ENCODE results near the gene GPRC5C.

The GPRC5C gene

DNA sequence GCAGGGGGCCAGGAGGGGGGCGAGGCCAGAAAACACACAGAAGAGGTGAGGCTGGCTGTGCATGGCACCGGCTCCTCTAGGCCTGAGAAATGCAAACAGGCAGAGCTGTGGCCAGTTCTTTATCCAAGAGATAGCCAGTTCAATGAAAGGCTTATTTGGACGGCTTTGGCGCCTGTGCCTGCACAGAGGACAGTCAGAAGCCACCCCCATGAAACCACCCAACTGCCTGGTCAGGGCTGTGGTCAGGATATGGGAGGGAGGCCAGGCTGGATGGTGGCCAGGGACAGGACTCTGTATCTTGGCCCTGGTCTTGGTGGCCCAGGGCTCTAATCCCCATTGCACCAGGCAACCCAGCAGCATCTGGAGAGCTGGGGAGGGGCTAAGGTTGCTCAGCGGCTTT is 24.5 kb upstream of the GPRC5C start:
- no peak for DNase-seq (ENCODE audit: low read depth in 2 of 2)

DNA sequence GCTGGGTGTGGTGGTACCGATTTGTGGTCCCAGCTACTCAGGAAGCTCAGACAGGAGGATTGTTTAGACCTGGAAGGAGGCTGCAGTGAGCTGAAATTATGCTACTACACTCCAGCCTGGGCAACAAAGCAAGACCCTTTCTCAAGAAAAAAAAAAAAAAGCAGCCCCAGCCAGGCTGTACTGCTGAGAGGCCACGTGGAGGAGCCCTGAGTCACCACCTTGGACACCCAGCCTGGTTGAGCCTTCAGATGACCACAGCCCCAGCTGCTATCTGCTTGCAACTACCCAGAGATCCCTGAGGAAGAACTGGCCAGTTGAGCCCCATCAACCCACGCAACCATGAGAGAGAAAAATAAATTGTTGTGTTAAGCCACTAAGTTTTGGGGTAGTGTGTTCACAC is 23.6 kb upstream of the GPRC5C start:
- DNase-seq (ENCODE audit: low read depth in 2 of 2) = no peak

DNA sequence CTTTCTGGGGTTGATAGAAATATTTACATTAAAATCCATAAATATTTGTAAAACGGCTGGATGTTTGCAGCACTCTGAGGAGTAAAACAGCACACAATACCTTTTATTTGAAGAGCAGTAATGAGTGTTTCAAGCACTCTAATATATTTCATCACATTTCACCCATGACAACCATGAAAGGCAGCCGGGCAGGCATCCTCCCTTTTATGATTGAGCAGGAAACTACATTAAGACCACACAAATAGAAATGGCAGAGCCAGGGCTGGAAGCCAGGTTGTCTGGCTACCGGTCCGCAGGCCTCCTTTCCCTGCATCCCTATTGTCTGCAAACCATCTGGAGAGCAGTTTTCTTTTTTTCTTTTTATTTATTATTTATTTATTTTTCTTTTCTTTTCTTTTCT is 23.1 kb upstream of the GPRC5C start:
- no peak for DNase-seq (ENCODE audit: low read depth in 2 of 2)

DNA sequence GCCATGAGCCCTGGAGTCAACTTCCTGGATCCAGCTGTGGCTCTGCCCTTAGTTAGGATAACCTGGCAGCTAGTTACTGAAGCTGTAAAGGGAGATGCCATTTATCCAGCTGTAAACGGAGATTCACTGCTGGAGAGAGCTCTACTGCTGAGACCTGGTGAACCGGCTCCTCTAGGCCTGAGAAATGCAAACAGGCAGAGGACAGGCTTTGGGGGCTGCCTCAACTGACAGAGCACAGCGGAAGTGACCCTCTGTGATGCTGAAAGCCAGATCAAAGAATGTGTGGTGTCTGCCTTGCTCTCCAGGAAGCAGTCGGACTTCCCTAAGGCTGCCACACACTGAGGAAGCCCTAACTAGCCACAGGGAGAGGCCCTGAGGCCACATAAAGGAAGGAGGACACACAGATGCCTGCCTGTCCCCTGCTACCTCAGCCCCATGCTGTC is 21.9 kb upstream of the GPRC5C start:
- DNase-seq (ENCODE audit: low read depth in 2 of 2) = no peak

DNA sequence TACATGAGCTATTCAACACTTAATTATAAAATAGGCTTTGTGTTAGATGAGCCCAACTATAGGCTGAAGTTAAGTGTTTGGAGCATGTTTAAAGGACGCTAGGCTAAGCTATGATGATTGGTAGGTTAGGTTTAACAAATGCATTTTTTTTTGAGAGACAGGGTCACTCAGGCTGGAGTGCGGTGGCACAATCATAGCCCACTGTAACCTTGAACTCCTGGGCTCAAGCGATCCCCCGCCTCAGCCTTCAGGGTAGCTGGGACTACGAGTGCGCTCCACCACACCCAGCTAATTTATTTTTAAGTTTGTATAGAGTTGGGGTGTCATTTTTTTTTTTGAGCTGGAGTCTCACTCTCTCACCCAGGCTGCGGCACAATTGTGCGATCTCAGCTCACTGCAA is 19.3 kb upstream of the GPRC5C start:
- DNase-seq (ENCODE audit: low read depth in 2 of 2) = no peak

DNA sequence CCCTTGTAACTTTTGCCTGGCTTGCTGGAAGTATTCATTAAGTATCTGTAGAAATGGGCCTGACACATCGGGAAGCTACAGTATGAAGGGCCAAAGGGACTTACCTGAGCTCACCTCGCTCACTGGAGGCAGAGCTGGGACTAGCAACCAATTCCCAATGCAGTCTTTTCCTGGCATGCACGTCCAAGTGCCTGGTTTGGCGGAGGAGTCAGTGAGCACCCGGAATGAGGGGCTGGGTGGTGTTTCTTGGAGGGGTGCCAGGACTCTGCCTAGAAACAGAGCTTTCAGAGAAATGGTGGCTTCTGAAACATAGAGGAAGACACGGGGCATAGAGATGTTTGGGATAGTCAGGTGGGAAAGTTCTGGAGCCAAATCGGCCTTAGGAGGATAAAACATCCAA is 18.4 kb upstream of the GPRC5C start:
- no peak for DNase-seq (ENCODE audit: low read depth in 2 of 2)

DNA sequence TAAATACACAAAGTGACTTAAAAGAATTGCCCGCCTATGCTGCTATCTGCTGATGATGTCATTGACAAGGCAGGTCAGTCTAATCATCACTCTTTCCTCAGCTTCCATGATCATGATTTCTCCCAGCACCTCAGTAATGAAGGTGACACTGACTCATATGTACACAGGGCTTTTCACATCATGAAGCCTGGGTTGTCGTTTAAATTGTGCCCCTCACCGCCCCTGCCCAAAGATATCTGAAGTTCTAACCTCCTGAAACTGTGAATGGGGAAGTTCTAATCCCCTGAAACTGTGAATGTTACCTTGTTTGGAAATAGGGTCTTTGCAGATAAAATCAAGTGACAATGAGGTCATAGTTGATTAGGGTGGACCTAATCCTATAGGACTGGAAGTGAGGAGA is 17.4 kb upstream of the GPRC5C start:
- DNase-seq (ENCODE audit: low read depth in 2 of 2) = no peak

DNA sequence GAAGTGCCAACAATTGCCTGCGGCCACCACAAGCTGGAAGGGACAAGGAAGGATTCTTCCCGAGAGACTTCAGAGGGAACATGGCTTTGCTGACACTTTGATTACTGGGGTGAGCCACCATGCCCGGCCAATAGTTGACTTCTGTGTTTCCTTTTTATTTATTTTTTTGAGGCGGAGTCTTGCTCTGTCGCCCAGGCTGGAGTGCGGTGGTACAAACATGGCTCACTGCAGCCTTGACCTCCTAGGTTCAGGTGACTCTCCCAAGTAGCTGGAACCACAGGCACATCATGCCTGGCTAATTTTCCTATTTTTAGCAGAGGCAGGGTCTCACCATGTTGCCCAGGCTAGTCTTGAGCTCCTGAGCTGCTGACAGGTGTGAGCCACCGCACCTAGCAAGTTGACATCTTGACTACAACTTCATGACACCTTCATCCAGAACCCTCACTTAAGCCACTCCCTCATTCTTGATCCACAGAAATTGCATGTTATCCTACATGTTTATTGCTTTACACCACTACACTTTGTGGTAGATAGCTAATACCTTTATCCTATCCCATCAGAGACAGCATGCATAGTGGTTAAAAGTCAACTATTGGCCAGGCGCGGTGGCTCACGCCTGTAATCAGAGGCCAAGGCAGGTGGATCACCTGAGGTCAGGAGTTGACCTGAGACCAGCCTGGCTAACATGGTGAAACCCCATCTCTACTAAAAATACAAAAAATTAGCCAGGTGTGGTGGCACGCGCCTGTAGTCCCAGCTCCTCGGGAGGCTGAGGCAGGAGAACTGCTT is 16.1 kb upstream of the GPRC5C start:
- DNase-seq (ENCODE audit: low read depth in 2 of 2) = no peak

DNA sequence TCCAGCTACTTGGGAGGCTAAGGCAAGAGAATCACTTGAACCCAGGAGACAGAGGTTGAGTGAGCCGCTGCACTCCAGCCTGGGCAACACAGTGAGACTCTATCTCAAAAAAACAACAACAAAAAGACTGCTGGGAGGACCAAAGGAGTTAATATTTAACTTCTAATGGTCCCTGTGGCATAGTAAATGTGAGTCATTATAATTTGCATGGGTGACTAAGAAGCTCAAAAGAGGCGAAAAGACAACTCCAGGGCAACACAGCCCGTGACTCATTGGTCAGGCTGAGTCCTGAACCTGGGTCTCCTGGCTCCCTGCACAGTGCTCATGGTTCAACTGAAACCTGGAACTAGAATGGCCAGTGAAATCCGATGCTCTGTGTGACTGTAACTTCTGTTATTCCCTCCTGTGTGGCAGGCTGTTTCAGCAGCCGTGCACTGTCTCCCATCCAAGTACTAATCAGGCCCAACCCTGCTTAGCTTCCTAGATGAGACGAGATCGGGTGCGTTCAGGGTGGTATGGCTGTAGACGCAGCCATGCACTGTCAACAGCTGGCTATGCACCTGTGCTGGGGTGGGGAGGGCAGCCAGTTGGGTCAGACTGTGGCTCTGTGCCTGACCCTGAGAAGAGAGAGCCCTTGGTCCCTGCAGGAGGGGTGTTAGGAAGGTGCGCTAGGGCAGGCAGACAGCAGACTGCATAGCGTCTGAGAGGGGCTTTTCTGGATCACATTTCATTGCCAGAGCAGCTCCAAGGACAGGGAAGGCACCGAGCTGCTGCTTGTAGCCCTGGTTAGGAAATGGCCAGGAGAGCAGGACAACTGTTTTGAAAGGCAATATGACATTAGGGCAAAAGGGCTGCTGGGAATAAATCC is 14.5 kb upstream of the GPRC5C start:
- no peak for DNase-seq (ENCODE audit: low read depth in 2 of 2)

DNA sequence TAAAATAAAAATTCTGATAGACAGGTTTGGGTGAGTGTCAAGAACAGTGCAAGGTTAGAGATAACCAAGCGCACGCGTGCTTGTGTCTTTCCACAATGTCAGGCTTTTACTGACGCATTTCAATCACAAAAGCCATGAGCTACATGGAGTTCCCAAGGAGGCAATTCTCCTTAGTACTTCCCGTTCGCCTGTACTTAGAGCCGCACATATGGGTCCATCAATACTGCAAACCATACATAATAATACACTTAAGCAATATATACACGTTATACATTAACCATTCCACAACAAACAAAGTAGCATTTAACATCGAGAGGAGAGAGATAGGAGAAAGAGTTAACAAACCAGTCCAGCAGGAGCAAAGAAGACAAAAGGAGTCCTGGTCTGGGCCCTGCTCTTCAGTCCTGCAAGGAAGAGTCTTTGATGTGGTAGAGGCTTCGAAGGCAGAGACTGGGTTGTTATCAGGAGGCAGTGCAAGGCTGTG is 11.9 kb upstream of the GPRC5C start:
- DNase-seq (ENCODE audit: low read depth in 2 of 2) = no peak

DNA sequence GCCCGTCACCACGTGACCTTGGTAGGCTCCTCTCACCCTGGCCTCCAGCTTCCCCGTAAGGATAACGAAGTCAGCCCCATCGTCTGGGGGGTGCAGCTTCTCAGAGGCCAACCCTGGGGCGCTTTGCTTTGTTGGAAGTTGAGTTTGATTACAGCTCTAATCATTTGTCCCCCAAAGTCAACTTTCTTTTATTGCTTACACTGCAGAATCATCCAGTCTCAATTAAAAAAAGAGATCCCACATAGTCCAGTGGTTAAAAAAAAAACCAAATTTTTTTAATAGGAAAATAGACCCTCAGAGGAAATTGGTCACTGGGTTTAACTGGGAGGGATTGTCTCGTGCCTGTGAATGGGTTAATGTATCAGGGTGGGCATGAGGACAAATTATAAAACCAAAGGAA is 7.8 kb upstream of the GPRC5C start:
- no peak for DNase-seq (ENCODE audit: low read depth in 2 of 2)

DNA sequence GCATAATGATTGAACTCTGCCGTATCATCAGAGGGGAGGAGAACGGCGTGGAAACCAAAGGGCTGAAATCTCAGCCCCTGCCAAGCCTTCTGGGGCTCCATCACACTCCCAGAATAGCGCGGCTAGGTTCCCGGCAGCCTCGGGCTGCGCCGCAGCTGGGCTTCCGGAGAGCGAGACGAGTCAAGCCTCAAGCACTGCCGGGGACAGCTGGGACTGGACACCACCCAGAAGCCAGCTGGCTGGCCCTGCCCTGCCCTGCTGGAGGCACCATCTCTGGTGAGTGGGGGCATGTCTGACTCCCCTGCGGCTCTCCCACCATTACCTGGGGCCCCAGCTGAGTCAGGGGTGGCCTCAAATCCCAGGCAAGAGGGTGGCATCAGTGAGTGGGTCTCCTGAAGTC is 7.2 kb upstream of the GPRC5C start:
- DNase-seq (ENCODE audit: low read depth in 2 of 2) = no peak

DNA sequence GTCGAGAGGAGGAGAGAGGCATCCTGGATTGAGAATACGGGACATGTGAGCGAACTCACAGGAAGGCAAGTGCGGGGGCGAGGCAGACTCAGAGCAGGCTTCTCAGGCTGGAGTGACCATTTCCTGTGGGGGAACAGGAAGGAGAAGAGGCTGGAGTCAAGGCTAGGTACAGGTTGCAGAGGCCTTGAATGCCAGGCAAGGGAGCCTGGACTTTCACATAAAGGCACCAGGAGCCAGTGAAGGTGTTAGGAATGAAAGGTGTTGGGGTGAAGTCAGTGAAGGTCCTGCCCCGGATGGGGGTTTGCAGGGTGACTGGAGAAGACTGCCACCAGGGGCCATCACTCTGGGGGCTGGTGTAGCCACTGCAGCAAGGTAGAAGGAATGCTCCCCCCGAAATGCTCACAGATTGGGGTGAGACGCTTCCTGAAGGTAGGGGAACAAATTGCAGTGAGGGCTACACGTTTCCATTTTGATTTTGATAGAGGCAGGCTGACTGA is 5.3 kb upstream of the GPRC5C start:
- no peak for DNase-seq (ENCODE audit: low read depth in 2 of 2)

DNA sequence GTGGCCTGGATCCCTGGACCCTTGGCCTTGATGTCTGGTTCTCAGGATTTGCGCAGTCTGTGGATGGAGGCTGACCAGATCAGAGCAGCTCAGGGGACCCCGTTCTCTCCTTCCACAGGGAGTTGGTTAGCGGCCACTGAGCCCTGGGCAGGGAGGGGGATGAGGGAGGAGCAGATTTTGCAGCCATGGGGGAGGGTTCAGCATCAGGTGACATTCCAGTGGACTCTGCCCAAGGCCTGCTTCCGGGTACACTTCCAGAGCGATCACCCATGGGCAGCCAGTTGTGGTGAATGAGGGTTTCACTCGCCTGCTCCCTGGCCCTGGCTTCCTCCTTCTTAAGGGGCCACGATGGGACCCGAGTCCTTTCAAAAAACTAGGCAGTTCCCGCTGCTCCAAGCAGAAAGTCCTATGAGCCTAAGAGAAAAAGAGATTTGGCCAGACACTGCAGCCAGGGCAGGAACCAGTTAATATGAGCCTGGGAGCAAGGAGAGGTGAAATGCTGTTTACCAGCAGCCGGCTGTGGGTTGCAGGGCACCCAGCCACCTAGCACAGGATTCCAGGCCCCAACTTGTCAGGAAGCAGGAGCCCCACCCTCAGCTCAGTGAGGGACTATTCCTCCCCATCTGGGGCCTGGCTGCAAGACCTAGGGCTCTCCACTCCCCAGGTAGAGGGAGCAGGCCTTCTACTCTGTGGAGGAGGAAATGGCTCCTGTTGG is 4.7 kb upstream of the GPRC5C start:
- no peak for DNase-seq (ENCODE audit: low read depth in 2 of 2)

DNA sequence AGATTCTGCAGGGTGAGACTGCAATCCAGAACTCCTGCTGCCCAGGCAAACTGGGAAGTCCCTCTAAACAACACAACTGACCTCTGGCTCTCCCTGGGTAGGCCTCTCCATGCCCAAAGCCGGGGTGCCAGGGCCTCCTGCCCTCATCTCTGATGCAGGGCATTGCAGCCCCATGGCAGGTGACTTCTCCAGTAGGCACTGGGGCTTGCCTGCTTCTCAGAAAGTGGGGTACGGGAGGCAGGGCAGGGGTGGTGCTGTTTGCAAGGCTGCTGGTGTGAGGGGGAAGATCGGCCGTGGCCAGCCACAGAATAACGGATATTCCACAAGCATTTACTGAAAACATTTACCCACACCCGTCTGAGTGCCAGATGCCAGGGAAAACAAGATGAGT is 4.1 kb upstream of the GPRC5C start:
- DNase-seq (ENCODE audit: low read depth in 2 of 2) = no peak

DNA sequence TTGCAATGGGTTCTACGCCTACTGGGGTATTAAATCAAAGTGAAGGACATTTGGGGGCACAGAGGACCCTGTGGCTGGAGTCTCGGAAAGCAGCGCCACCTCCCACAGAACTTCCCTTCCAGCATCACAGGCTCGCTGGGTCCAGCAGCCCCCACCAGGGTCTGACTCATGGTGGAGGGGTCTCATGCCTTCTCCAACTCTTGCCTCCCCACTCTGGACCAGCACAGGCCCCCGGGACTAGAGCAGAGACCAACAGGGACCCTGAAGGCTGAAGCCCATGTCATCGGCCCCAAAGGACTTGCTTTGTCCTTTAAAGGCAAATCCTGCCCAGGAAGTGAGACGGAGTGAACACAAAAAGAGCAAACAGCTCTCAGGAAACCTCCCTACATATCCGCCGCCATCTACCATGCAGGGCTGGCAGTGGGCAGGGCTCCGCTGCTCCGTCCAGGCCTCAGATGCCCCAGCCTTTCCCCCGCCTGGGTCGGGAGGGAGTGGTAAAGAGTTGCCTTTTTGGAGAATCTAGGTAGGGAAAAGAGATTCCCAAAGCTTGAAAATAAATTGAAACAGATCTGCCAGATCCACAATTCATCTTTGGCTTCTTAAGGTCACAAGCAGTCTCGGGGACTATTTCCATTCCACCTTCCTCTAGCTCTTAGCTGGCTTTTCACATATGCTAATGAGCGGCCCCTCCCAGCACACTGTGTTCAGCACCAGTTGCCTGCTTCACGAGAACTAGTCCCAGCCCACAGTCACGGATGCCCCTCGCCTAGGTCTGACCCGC is 2.1 kb upstream of the GPRC5C start:
- DNase-seq (ENCODE audit: low read depth in 2 of 2) = no peak

DNA sequence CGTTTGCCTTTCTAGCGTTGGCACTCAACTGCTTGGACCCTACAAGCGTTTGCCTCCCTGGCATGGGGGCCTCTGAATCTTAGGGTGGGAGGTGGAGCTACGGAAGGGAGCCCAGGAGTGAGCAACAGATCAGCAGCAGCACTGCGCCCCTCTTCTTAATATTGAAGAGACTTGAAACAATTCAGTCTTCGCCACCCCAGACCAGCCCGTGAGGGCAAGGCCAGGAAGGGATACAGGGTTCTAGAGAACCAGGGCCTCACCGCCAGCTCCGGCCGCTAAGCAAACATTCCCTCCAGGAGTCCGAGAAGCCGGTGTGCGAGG is 1.5 kb upstream of the GPRC5C start:
- no peak for DNase-seq (ENCODE audit: low read depth in 2 of 2)

DNA sequence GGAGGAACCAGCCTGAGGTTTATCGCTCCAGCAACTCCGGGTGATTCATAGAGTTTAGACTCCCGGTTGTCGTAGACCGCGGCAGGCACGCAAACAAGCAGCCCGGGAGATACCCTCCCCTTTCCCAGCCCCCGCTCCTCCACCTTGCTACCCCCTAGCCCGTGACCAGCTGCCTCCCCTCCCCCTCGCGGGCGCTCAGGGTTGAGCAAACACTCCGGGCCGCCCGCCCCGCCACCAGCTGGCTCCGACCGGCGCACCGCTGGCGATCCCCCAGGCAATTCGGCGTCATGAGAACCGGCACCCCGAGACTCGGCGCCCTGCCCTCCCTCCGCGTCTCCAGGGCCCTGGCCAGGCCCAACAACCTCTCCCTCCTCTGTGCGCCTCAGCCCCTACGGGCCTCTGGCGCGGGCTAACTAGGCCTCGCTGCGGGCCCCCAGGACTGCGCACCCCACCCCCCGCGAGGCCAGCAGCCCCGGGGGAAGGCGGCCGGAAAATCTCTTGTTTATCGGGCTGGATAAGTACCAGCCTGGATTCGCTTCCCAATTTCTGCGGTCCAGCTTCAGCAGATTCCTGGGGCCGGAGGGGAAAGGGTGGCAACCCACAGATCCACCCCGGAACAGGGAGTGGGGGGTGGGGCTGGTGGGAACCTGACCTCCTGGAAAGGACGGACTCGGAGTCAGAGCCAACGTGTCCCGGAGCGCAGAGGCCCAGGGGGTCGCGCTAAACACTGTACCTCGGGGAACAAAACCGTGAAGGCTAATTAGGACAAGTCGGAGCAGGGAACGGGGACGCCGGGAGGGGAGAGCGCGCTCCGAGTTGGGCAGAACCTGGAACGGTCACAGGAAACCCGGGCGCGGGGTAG is 951 bp upstream of the GPRC5C start:
- DNase-seq (ENCODE audit: low read depth in 2 of 2) = no peak

DNA sequence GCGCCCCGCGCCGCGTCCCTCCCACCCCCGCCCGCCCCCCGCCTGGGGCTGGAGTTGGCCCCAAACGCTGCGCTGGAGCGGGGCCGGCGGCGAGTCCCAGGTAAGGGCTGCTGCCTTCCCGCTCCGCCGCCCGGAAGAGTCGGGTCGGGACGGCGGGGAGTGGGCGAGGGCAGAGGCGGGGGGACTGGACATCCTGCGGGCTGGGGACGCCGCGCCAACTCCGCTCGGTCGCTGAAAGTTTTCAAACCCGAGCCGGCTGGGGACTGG is 469 bp downstream of the GPRC5C start:
- DNase-seq (ENCODE audit: low read depth in 2 of 2) = no peak

DNA sequence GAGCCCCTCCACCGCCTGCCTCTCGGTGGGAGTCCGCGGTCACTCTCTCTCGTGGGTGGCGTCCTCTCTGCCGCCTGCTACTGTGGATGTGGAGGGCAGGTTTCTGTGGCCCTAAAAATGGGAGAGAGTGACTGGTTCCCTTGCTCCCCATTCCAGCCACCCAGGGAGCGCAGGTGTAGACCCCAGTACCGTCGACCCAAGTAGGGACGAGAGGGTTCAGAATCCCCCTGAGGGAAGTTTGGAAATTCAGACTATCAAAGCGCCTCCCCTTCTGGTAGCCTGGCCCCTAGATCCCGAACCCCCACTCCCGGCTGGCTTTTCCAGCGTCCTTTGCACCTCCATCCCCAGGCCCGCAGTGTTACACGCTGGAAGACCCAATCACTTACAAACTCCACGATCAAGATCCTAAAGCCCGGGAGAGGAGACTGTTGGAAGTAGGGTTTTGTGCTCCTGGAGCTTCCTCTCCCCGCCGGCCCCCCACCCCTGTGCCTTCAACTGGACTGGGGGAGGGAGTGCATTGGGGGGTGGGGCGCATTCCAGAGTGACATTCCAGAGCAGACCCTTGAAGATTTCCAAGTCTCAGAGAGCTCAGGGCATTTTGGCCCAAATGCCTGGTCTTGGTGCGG is 991 bp downstream of the GPRC5C start:
- no peak for DNase-seq (ENCODE audit: low read depth in 2 of 2)
